EL (cell line): ENCODE measurements around the gene CADPS.

Experiments used
- DNase-seq: peaks from one replicate; pipeline ENCODE4 v3.0.0-alpha.2; 2016

Gene CADPS

DNA sequence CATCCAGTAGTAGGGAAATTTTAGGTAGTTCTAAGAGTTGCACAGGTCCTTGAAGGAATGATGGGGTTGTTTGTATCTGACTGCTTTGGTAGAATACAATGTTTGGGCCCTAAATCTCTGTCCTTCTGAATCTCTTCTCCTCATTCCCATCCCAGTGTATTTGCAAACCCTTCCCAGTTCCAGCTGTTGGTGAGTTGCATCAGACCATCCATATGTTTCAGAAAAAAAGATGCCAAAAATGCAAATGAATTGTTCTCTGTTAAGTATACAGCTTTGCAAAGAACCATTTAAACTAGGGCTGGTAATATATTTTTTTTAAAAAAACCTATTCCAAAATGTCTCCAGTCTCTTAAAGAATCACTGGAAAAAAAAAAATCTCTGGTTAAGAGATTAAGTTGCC, 251.0 kb downstream of the CADPS start:
- no peak for DNase-seq

DNA sequence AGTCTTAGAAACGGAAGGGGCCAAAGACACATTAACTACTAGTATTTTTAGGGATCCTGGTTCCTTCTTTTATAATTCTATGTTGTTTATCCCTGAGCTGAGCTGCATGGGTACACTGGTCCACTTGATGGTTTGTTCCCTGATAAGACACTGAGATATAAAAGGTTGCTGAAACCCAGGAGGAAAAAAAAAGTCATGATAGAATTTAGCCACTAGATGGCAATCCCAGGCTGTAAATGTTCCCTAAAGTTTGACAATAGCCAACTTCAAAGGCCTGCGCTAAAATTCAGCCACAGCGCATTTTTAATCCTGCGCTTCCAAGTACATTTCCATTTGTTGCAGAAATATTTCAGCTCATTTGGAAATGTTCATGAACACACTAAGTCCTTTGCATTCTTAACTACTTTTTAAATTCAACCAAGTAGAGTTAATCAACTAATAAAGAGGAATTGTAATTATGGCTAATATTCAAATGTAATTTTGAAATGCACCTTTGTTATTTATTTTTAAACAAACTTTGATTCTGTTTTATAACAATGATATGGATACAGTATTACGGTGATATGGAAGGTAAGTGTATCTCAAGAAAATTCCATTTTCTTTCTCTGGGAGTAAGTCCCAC, 252.6 kb downstream of the CADPS start:
- DNase-seq: peak; percentile 57

DNA sequence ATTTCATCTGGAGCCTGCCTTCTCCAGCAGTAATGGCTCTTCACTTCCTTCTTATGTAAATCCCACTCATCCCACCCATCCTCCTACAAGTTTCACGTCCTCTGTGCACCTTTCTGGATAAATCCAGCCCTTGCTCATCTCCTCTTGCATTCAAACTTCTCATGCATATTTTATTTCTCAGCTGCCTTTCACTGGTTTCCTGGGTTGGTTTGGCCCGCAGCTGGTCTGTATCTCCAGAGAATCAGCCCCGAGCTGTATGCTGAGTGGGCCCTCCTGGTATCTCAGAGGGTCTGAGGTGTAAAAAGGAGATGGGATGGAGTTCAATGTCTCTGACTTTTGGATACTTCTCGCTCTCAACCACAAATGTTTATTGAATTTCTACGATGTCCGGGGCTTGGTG, 253.3 kb downstream of the CADPS start:
- DNase-seq: no peak

DNA sequence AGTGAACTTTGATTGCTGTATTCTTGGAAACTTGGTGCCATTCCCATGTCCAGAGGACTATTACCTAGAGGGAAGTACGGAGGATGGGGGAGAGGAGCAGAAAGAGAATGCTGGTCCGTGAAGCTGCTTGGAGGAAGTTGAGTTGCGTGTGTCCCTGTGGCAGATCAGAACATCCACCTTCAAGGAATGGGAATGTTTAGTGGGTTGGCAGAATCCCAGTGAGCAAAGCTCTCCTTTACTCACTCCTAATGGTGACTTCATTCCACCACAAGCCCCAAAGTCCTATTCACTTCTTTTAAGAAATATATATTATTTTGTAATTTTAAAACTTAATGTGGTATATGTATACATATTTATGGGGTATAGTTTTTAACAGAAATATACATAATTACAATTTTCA, 254.0 kb downstream of the CADPS start:
- DNase-seq: no peak

DNA sequence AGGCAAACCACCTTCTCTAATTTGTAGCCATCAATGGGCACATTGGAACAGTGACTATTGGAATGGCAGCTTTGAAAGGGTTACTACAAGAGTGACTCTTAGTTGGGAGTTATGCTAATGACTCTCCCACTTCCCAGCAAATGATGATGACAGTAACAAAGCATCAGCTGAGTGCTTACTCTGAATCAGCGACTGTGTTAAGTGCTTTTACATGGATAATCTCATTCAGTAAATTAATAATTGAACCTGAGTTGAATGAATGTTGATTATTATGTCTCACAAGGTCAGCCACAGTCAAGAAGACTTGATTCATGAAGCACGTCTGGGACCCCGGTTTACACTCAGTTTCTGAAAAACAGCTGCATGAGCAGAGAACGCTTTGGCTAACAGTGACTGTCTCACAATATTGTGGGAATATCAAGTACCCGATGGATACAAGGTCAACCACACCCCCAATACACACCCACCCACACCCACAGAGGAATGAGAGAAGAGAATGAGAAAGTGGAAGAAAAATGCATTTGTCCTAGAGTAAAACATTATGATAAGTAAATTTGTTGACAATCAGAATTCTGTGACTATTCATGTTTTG, 259.9 kb downstream of the CADPS start:
- DNase-seq: no peak

DNA sequence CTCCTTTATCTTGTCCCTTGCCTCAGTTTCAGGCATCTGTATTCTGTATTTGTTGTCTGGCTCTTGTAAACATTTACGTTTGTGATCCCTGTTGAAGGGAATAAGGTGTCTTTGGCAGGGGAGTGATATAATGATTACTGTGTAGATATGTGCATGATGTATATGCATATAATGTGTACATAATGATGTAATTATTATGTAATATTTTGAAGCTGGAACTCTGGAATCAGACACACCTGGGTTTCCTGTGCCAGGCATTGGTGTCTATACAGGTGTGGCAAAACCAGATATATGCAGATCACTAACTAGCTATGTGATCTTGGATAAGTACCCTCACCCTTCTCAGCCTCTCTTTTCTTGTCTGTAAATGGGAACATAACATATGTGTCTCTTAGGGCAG, 260.7 kb downstream of the CADPS start:
- DNase-seq: no peak

DNA sequence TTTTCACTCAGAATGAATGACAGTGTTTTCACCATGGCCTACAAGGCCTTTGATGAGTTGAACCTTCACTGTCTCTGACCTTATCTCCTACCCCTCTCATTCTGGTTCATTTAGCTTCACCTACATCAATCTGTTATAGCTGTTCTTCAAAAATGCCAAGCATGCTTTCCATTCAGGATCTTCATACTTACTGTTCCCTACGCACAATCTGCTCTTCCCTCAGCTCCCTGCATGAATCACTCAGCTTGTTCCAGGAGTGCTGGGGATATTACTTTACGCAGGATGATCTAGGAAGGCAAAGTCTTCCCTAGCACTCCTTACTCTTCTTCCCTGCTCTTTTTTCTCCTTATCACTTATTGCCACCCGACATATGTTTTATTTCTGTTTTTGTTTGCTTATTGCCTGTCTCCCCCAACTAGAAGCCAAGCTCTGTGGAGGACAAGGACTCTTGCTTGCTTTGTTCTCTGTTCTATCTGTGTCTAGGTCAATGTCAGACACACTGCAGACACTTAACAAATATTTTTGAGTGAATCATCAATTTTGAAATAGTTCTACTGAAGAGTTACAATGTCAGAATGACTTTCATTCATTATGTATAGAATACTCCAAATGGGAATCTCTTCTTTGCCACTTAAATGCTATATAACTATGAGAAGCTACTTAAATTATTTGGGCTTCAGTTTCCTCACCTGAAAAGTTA, 263.5 kb downstream of the CADPS start:
- peak; percentile 48 for DNase-seq

DNA sequence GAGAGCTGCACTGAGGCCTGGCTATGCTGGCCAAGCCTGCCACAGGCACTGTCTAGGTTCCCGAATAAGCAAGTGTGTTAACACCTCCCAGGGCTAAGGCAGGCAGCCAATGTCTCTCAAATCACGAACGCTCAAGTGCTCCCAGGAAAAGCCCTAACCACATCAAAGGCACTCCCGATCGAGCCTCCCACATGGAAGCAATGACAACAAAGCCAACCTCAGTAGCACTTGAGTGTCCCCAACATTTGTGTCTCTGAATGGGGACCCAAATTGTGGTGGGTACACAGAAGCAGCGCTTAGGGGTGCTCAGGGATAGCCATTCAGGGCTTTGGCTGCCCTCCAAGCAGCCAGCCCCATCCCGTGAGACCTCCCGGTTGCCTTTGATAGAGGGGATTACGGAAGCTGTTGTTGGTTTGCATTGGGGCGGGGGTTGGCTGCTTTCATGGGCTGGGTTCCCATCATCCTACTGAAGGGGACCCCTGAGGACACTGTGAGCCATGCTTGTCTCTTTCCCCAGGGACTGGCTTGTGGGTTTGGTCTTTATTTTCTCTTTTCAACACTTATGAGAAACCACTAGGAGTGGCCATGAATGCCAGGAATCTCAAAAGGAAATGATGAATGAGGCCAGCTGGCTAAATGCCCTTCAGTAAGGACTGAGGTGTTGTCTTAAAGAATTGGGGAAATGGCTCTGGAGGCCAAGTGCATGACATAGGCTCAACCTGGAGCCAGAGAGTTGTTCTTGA, 267.8 kb downstream of the CADPS start:
- DNase-seq: peak; percentile 84

DNA sequence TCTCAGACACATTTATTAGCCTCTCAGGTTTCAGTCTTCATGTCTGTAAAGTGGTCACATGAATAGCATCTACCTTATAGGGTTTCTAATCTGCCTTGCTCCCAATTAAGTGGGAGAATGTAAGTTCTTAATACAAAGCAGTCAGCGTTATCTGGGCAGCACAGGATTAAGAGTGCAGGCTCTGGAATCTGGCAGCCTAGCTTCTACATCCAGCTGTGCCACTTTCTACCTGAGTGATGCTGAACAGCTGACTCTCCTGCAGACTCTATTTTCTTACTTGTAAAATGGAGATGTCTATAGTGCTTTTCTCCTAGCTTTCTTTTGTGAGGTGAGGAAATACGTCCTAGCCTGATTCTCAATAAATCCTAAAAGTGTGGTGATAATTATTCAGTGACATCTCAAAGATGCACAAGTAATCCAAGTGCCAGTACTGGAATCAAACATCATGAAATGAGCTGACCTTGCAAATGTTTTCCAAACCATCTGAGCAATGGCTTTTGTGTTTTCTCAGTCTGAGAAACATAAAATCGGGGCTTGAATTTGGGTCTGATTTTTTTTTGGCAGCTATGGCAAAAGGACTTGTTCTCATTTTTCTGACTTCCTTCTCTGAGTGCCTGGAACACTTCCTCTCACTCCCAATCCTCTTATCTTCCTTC, 269.7 kb downstream of the CADPS start:
- DNase-seq: no peak

DNA sequence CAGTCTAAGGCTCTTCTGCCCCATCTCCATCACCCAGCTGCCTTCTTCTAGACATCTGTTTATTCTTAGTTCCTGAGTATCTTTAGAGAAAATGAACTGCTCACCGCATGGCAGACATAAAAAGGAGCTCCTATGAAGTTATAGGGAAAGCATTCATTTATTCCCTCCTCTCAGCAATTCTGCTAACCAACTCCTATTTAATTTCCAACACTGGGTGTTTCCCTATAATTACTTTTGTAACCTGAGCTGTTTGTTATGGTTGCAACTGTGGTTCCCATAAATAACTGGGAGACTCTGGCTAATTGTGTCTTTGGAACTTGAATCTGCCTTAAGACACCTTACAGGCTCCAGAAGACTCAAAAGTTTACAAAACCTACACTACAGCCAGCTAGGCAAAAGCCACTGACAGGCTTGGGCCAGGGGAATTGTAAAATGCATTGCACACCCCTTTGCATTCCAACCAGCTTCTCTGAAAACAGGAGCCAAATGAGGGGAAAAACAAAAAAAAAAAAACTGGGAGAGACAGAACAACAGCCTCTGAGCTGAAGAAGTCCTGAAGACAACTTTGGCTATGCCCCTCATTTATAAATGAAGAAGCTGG, 270.4 kb downstream of the CADPS start:
- no peak for DNase-seq

DNA sequence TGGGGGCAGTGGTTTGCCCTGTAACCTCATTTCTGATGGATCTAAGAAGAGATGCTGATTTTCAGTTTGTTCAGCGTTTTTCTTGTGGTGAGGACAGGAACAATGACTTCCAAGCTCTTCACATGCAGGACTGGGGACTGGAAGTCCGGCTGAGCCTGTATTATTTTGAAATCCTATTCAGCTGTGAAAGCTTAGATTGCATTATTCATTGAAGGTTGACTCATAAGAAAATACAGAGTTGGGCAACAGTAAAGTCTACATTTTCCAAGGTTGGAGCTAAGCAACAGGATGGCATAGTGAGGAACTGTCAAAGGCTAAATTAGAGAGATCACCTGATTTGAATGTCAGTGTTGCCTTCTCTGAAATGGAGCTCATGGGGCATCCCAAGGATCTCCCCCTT, 270.9 kb downstream of the CADPS start:
- peak; percentile 84 for DNase-seq

DNA sequence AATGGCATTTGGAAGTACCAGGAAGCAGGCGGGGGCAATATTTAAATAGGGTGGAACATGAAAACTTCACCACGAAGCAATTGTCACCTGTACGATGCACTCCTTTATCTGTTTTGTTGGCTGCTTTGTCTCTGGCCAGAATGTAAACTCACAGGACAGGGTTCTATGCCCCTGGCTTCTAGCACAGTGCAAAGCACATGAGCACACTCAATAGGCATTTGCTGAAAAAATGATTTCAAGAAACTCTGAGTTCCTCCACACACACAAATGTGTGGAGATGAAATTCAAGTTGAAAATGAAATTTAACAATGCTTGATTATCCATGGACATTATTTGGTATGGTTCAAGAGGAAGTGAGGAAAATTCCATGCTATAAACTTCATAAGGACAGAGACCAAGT, 272.2 kb downstream of the CADPS start:
- peak; percentile 25 for DNase-seq

DNA sequence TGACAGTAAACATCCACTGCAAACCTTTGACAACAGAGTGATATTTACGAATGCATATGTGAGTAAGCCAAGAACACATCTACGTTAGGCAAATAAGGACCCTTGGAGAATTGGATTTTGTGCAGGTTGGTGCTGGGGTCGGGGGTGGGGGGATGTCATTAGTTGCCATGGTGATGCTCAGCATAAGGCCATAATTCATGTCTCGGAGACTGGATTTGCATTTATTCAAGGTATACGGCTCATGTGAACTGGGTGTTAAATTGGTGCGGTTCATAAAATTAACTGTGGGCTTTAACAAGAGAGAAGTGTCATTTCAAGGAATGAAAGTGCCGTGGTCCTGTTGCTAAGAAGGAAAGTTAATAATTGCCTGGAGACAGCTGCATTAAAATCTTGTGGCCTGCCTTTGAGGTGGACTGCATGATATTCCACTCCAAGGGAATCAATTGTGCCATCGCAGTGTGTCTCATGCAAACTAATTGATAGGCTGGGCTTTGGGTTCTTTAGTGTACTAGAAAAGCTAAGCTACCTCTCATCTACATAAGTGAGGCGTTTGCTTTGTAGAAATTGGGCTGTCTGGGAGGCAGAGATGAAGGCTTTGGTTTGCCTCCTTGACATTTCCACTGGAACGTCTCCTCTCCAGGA, 273.0 kb downstream of the CADPS start:
- DNase-seq: no peak

DNA sequence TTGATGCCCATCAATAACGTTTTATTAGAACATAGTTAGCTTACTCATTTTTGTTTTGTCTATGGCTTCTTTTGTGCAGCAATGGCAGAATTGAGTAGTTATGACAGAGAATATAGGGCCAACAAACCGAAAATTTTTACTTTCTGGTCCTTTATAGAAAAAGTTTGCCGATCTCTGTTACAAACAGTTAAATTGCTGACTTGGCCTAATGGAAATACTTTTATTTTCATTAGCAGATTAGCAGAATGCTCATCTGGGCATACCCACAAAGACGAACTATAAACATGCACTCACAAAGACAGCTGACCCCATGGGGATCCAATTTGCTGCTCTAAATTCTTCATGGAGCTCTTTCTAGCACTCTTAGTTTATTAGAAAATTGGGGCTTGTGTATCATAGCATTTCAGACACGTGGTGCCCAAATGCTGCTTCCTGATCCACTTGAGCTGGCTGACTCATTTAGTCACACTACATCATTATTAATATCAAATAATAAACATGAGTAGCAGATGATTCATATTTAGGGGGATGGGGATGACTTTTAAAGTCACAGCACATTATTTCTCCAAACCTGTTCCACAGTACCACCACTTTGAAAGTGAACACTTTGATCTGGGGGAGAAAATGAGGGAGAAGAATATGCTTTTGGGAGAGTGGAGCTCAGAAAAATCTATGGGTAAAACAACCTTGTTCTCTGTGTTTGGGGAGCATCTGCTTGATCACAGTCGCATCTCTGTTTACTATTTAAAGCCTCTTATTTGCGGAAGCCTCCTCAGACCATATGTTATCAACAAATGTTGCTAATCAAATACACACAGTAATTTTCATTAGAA, 273.8 kb downstream of the CADPS start:
- DNase-seq: peak; percentile 80

DNA sequence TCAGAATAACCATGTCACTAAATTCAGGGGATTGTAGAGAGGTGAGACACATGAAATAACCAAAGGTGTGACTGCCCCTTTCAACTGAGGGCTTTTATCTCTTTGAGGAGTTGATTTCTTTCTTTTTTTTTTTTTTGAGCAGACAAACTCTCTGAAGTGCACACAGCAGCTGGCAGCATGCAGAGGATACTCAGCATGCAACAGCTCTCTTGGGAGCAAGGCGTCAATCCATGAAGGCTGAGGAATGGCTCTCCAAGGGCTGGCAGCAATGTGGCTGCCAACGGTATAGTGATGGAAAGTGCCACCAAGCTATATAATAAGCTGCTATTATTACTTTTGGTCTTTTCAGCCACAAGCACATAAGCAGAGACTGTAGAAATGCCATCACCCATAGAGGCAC, 275.2 kb downstream of the CADPS start:
- no peak for DNase-seq

DNA sequence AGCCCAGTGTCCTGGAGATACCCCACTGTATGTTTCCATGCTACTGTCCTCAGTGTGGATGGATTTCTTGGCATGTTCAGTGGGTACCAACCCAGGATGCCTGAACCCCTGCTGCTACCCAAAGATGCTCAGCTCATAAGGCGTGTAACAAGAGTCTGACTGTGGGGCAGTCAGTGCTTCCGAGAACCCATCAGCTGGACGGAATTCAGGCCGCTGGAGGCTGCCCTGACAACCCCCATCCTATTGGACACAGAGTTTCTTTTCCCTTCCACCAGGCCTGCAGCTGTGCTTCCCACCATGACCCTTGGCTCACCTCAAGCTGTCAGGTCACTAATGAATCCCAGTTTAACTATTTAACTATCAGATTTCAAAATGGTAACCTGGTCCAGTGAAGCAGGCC, 277.7 kb downstream of the CADPS start:
- no peak for DNase-seq

DNA sequence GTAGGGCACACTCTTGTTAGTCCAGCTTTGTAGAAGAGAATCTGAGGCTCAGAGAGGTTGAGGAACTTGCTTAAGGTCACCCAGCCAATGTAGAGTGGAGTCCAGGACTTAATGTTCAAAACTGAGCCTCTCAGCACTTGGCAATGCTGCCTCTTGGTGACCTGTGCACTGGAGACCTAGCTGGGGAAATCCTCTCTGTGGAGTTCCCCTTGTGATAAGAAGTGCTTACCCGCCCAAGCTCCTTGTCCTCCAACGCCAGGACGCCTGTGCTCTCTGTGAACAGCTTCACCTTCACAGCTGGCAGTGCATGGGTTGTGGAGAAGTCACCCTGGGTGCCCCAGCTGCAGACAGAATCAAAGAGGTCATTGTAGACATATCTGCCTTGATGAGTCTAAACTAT, 282.8 kb downstream of the CADPS start:
- DNase-seq: no peak

DNA sequence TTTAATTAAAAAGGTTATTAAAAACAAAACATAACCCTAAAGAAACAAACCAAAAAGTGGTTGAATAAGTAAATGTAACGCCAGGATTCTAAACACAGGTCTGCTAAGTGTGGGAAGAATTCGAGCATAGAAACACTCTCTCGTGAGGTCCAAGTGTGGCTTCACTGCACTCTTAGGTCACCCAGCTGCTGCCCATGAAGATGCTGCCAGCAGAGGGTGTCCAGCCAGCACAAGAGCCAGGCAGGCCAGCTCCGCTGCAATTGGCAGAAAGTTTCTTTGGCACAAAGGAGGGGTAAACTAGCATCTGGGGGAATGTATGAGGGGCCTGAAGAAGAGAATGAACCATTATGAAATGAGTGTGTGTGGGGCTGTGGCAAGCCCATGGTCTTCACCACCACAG, 286.1 kb downstream of the CADPS start:
- no peak for DNase-seq

DNA sequence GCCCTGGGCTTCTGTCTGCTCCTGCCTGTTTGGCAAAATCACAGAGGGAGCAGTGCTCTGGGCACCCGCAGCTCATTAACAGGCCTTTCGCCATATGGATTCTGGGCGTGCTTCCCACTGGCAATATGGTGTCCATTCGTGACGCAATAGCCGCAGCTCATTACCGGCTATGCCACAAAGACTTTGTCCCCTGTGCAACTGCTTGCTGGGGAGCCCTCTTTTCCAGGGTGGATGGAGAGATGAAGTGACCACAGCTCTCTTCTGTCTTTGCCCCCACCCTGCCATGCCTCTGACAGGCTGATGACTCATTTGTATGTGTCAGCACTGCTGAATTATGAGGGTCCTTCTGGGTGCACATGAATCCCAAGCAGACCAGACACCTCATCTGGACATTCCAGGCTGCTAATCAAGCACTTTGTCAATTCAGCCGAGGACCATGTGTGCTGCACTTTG, 287.6 kb downstream of the CADPS start:
- DNase-seq: peak; percentile 98

DNA sequence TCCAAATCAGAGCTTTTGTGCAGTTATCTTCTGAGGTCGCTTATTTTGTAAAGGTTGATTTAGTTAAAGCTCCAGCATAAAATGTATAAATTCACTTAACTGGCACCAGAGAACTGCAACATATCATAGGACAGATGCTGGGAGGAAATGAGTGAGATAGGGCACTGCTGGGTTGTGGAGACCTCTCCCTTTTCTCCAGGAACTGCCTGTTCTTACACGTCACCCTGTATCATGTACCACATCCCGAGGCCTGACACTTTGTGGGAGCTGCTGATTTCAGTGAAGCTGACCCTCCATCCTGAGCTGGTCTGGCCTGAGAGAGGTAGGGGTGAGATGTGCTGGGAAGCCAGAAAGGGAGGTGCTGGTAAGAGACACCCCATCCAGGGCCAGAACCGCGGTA, 288.0 kb downstream of the CADPS start:
- DNase-seq: peak; percentile 84

DNA sequence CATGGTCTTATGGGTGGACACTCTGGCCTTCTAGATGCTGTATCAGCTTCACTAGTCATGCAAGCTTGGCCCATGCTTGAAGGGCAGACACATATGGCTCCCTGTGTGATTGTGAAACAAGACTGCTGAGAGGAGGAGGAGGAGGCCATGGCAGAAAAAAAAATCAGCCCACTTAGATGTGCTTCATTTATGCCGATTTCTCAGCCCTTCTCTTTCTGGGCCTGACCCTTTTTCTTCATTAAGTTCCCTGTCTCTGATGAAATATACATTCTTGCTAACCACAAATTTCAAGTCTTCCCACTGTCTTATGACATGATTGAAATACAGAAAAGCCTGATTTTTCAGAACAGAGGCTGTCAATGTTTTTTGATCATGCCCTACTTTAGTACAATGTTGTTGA, 288.9 kb downstream of the CADPS start:
- peak; percentile 41 for DNase-seq
